ENCODE data around the gene AFF3.
"Not testable (repeated sequence)": the region's sequence is repeated elsewhere in the genome, so short reads cannot be mapped to it uniquely, and the experiment has no call there.

AFF3 gene

GRCh38 chr2:99957332-99958133, 184.9 kb downstream of the AFF3 start:
- DNase-seq: no peak

GRCh38 chr2:99956232-99957030, 186.0 kb downstream of the AFF3 start:
- no peak for DNase-seq

GRCh38 chr2:99953750-99954149, 188.6 kb downstream of the AFF3 start:
- DNase-seq: no peak

GRCh38 chr2:99949963-99950362, 192.4 kb downstream of the AFF3 start:
- DNase-seq: no peak

GRCh38 chr2:99949530-99949929, 192.9 kb downstream of the AFF3 start:
- DNase-seq: no peak

GRCh38 chr2:99948010-99948409, 194.4 kb downstream of the AFF3 start:
- no peak for DNase-seq

- DNase-seq: not testable (repeated sequence)
Measured at GRCh38 chr2:99947366-99947765, 195.0 kb downstream of the AFF3 start.

- no peak for DNase-seq
Measured at GRCh38 chr2:99944019-99944418, 198.4 kb downstream of the AFF3 start.

GRCh38 chr2:99942561-99943347, 199.6 kb downstream of the AFF3 start:
- no peak for DNase-seq

- no peak for DNase-seq
Measured at GRCh38 chr2:99940963-99941362, 201.4 kb downstream of the AFF3 start.

GRCh38 chr2:99939135-99939534, 203.3 kb downstream of the AFF3 start:
- DNase-seq: no peak

- DNase-seq: no peak
Measured at GRCh38 chr2:99938250-99938649, 204.1 kb downstream of the AFF3 start.

- no peak for DNase-seq
Measured at GRCh38 chr2:99936065-99936464, 206.3 kb downstream of the AFF3 start.

GRCh38 chr2:99935662-99936061, 206.7 kb downstream of the AFF3 start:
- no peak for DNase-seq

GRCh38 chr2:99933894-99934650, 208.3 kb downstream of the AFF3 start:
- no peak for DNase-seq

GRCh38 chr2:99933491-99933890, 208.9 kb downstream of the AFF3 start:
- DNase-seq: not testable (repeated sequence)

- DNase-seq: no peak
Measured at GRCh38 chr2:99928470-99929053, 213.8 kb downstream of the AFF3 start.

GRCh38 chr2:99927690-99928207, 214.6 kb downstream of the AFF3 start:
- not testable (repeated sequence) for DNase-seq

- no peak for DNase-seq
Measured at GRCh38 chr2:99926986-99927385, 215.4 kb downstream of the AFF3 start.

GRCh38 chr2:99925960-99926359, 216.4 kb downstream of the AFF3 start:
- no peak for DNase-seq

- DNase-seq: no peak
Measured at GRCh38 chr2:99922664-99923063, 219.7 kb downstream of the AFF3 start.

GRCh38 chr2:99921903-99922302, 220.5 kb downstream of the AFF3 start:
- no peak for DNase-seq
